Measurements from ENCODE around the gene UBASH3A.

The UBASH3A gene

GRCh38 chr21:42427809-42428419 is 24.2 kb downstream of the UBASH3A start:
- DNase-seq (ENCODE audit: low read depth in 1 of 2, low spot score in 1 of 2): no peak

- DNase-seq (ENCODE audit: low read depth in 1 of 2, low spot score in 1 of 2): no peak
Measured at GRCh38 chr21:42429021-42429420, 25.3 kb downstream of the UBASH3A start.

- no peak for DNase-seq (ENCODE audit: low read depth in 1 of 2, low spot score in 1 of 2)
Measured at GRCh38 chr21:42429856-42430255, 26.2 kb downstream of the UBASH3A start.

GRCh38 chr21:42430521-42430920 is 26.8 kb downstream of the UBASH3A start:
- no peak for DNase-seq (ENCODE audit: low read depth in 1 of 2, low spot score in 1 of 2)

GRCh38 chr21:42431196-42431595 is 27.5 kb downstream of the UBASH3A start:
- DNase-seq (ENCODE audit: low read depth in 1 of 2, low spot score in 1 of 2): no peak

GRCh38 chr21:42432695-42433094 is 29.0 kb downstream of the UBASH3A start:
- no peak for DNase-seq (ENCODE audit: low read depth in 1 of 2, low spot score in 1 of 2)

- no peak for DNase-seq (ENCODE audit: low read depth in 1 of 2, low spot score in 1 of 2)
Measured at GRCh38 chr21:42433946-42434551, 30.3 kb downstream of the UBASH3A start.

- no peak for DNase-seq (ENCODE audit: low read depth in 1 of 2, low spot score in 1 of 2)
Measured at GRCh38 chr21:42434884-42435283, 31.2 kb downstream of the UBASH3A start.

GRCh38 chr21:42435401-42435800 is 31.7 kb downstream of the UBASH3A start:
- DNase-seq (ENCODE audit: low read depth in 1 of 2, low spot score in 1 of 2): no peak

- DNase-seq (ENCODE audit: low read depth in 1 of 2, low spot score in 1 of 2): no peak
Measured at GRCh38 chr21:42435833-42436232, 32.1 kb downstream of the UBASH3A start.

GRCh38 chr21:42436914-42437313 is 33.2 kb downstream of the UBASH3A start:
- DNase-seq (ENCODE audit: low read depth in 1 of 2, low spot score in 1 of 2): no peak

- DNase-seq (ENCODE audit: low read depth in 1 of 2, low spot score in 1 of 2): no peak
Measured at GRCh38 chr21:42437786-42438185, 34.1 kb downstream of the UBASH3A start.

GRCh38 chr21:42438316-42439205 is 34.9 kb downstream of the UBASH3A start:
- no peak for DNase-seq (ENCODE audit: low read depth in 1 of 2, low spot score in 1 of 2)

GRCh38 chr21:42439284-42440186 is 35.8 kb downstream of the UBASH3A start:
- DNase-seq (ENCODE audit: low read depth in 1 of 2, low spot score in 1 of 2): no peak

- no peak for DNase-seq (ENCODE audit: low read depth in 1 of 2, low spot score in 1 of 2)
Measured at GRCh38 chr21:42440187-42440792, 36.6 kb downstream of the UBASH3A start.

- DNase-seq (ENCODE audit: low read depth in 1 of 2, low spot score in 1 of 2): no peak
Measured at GRCh38 chr21:42441963-42442362, 38.3 kb downstream of the UBASH3A start.

- DNase-seq (ENCODE audit: low read depth in 1 of 2, low spot score in 1 of 2): no peak
Measured at GRCh38 chr21:42443181-42443785, 39.6 kb downstream of the UBASH3A start.

- DNase-seq (ENCODE audit: low read depth in 1 of 2, low spot score in 1 of 2): no peak
Measured at GRCh38 chr21:42443876-42444744, 40.4 kb downstream of the UBASH3A start.

- DNase-seq (ENCODE audit: low read depth in 1 of 2, low spot score in 1 of 2): no peak
Measured at GRCh38 chr21:42444745-42445059, 41.0 kb downstream of the UBASH3A start.

Data from activated CD4-positive, alpha-beta T cell treated with anti-CD3 and anti-CD28 coated beads, Interleukin-2, amount 50 U/mL, for 24 hours (primary cell).